ENCODE data around the gene SLC22A16.
"Not testable (repeated sequence)": the region's sequence is repeated elsewhere in the genome, so short reads cannot be mapped to it uniquely, and the experiment has no call there.

The SLC22A16 gene

DNA sequence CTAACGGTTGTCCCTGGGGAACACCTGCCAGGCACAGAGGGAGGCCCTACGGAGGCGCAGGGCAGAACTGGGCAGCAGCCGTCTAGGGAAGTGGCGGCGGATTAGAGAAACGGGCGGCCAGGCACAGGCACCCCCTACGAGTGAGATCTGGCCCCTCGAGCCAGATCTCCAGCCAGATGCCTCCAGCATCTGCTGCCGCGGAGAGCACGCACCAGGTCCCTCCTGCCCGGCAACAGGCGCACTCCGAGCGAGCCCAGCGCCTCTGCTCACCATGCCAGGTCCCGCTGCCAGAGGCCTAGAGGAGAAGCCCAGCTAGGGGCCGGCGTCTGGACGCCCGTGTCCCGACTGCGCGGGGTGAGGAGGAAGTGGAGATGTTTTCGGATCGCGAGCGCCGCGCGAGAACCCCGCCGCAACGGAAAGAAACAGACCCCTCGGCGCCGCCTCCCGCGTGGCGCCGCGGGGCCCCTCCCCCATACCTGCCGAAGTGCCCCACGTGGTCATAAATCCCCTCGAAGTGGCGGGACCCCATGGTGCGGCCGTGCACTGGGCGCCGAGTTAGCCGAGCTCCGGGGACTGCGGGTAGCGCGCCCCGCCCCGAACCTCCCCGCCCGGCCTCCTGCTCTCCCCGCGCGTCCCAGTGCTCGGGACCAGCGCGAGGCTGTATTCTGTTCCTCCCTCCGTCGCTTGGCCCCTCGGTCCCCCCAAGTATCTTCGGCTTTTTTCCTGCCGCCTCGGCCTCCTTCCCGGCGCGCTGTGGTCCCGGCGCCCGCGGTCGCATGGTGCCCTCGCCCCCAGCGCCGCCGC is at the start of gene SLC22A16:
SLC22A16 (minus strand) TSS at position 568 of the 804 bp plus-strand sequence; CDS start at position 529, 39 bp downstream.
- DNase-seq: no peak

GRCh38 chr6:110525001-110525400 is 48.6 kb upstream of the SLC22A16 start:
- no peak for DNase-seq

- no peak for DNase-seq
Observed at GRCh38 chr6:110524305-110524704, 47.9 kb upstream of the SLC22A16 start.

- DNase-seq: no peak
Observed at GRCh38 chr6:110523451-110524021, 47.1 kb upstream of the SLC22A16 start.

- DNase-seq: no peak
Observed at GRCh38 chr6:110522427-110522826, 46.0 kb upstream of the SLC22A16 start.

- no peak for DNase-seq
Observed at GRCh38 chr6:110520992-110521543, 44.7 kb upstream of the SLC22A16 start.

DNA sequence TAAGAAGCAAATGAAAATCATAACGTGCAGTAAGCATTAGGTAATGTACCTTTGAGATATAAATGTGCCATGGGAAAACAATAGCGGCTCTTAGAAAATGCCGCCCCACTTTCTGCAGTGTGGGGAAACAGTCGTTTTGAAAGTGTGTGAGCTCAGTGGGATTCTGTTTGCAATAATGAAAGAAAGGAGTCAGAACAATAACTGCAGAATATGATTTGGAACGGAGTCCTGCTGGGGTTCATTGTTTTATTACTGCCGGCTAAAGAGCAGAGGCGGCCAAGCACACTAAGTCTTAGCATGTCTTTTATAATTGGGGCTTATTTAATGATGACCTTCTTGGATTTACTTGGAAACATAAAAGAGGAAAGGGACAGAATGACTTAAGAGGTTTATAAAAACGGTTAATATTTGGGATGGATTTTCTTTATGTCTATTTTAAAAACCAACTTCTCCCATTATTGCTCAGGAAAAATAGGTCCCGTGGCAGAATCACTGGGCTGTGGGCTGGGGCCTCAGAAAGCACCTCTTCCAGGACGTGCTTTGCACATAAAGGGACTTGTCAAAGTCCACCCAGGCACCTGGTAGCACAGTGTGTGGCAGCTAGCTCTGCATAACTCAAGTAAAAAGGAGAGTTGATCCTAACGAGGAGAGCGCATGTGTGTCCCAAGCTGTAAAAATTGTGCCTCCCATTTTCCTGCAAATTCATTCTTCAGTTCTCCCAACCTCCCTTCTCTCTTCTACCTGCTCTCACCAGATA is 44.0 kb upstream of the SLC22A16 start:
- no peak for DNase-seq

DNA sequence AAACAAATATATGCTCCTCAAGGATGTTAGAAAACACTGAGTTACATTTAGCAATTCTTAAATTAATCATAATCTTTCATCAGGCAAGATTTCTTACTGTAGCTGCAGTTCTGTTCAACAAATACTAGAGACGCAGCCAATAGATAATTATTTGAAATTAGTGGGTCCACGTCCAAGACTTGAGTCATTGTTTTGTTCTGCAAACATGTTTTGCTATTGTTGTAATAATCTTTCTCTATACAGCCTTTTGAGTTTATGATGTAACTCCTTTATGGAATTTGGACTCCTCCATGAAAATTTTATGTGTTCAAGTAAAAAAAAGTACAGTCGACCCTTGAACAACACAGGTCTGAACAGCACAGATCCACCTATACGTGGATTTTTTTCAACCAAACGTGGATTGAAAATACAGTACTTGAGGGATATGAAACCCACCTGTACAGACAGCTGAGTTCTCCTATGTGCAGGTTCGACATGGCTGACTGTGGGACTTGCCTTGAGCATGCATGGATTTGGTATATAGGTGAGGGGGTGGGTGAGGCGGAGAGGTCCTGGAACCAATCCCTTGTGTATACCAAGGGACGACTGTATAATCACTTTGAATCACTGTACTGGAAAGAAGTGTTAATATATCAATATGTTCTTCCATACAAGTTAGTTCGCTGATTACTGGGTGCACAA is 41.3 kb upstream of the SLC22A16 start:
- peak; percentile 18 for DNase-seq

DNA sequence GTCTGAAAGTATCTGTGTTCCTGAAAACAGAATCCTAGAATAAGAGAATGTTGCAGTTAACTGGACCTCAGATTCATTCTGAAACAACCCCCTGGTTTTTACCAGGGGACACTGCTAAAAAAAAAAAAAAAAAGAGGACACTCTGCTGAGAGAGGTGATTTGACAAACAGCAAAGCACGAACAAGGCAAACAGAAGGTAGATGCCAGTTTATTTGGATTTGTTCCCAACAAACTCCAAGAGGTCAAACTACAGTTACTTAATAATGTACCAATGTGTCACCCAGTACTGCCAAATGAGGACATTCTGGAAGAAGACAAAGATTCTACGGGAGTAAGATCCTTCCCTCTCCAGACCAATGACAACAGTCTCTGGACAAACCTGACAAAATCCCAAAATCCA is 40.6 kb upstream of the SLC22A16 start:
- DNase-seq: no peak

GRCh38 chr6:110514818-110515217 is 38.4 kb upstream of the SLC22A16 start:
- DNase-seq: no peak

GRCh38 chr6:110512991-110513390 is 36.6 kb upstream of the SLC22A16 start:
- peak; percentile 86 for DNase-seq

GRCh38 chr6:110512549-110512948 is 36.1 kb upstream of the SLC22A16 start:
- DNase-seq: not testable (repeated sequence)

GRCh38 chr6:110511401-110511800 is 35.0 kb upstream of the SLC22A16 start:
- DNase-seq: no peak

DNA sequence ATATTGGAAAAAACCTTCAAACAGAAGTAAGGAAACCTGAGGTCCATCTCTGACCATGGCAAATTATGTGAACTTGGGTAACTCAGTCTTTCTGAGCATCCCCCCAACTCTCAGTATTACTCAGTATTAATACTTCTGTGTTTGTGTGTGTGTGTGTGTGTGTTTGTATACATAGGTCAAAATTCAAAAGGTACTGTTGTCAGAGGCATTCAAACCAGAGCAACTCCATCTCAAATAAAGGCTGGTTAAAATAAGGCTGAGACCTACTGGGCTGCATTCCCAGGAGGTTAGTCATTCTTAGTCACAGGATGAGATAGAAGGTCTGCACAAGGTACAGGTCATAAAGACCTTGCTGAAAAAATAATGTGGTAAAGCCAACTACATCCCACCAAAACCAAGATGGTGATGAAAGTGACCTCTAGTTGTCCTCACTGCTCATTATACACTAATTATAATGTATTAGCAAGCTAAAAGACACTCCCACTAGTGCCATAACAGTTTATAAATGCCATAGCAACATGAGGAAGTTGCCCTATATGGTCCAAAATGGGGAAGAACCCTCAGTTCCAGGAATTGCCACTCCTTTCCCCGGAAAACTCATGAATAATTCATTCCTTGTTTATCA is 33.3 kb upstream of the SLC22A16 start:
- DNase-seq: no peak

DNA sequence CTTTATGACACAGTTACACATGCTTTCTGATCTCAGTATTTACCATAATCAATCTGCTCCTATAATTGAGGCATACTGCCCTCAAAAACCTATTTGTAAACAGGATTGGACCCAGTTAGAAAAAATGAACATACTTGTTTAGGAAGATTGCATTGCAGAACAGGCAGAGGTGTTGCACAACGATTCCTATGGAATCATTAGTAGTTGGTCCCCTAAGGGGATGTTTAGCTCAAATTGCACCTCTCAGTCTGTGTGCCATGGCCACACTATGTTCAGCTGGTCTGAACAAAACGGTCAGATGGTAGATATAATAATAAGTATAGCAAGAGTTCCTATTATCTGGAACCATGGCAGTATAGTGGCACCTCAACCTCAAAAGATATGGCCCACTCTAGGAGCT is 28.5 kb upstream of the SLC22A16 start:
- not testable (repeated sequence) for DNase-seq

DNA sequence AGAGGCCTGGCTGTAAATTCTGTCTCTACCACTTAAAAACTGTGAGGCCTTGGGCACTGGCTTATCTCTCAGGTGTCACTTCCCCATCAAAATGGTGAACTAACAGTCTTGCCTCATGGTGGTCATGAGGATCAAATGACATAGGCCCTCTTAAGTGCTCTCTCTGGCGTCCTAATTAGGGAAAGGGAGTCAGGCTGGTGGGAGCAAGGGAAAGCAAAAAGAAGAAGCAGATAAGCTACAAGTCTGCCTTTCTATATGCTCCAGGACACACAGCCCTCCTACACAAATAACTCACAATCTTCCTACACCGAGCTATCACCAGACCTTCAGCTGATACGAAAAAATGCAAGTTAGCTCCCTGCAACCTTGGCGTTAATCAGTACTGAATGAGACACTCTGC is 19.5 kb upstream of the SLC22A16 start:
- DNase-seq: no peak

- DNase-seq: no peak
Observed at GRCh38 chr6:110493253-110493800, 16.9 kb upstream of the SLC22A16 start.

GRCh38 chr6:110492584-110492983 is 16.2 kb upstream of the SLC22A16 start:
- DNase-seq: no peak

GRCh38 chr6:110491644-110492317 is 15.4 kb upstream of the SLC22A16 start:
- no peak for DNase-seq

DNA sequence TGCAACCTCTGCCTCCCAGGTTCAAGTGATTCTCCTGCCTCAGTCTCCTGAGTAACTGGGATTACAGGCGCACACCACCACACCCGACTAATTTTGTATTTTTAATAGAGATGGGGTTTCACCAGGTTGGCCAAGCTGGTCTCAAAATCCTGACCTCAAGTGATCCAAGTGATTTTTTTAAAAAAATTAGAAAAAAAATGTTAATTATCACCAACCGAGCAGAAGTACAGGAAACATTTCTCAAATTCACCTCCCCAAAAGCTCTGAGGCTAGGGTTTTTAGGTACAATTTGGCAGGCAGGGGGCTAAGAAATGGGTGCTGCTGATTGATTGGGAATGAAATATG is 14.9 kb upstream of the SLC22A16 start:
- no peak for DNase-seq

GRCh38 chr6:110490110-110490509 is 13.7 kb upstream of the SLC22A16 start:
- no peak for DNase-seq

All from NCI-H1105 (cell line).